ENCODE data around the gene MARCHF10. TPM values are rescaled to one million over a fixed set of nuclear protein-coding genes. Genes with fewer than 3 reads are reported as not detected.

The MARCHF10 gene
- not detected in 2 replicates for total RNA-seq

GRCh38 chr17:62807812-62808575 is at the start of gene MARCHF10:
Gene MARCHF10, minus strand, starts transcription at chr17:62808314. Its CDS starts 6,579 bp downstream, at chr17:62801735.

Other genes with a start within 250 kb of the MARCHF10 start
- 355 and 361 TPM in 2 replicates for gene MRC2, start 180.6 kb downstream of the MARCHF10 start, total RNA-seq
- 15.1 and 18.0 TPM in 2 replicates for gene TANC2, start 157.9 kb upstream of the MARCHF10 start, total RNA-seq

Data from cardiac ventricle fibroblast (primary cell).